CD4-positive, alpha-beta T cell treated with Interleukin-21 for 1 hour (primary cell): ENCODE measurements around the gene PCP2.

Source experiments
- DNase-seq: peaks from one replicate; pipeline ENCODE4 v3.0.0-alpha.2; 2020

PCP2 gene

DNA sequence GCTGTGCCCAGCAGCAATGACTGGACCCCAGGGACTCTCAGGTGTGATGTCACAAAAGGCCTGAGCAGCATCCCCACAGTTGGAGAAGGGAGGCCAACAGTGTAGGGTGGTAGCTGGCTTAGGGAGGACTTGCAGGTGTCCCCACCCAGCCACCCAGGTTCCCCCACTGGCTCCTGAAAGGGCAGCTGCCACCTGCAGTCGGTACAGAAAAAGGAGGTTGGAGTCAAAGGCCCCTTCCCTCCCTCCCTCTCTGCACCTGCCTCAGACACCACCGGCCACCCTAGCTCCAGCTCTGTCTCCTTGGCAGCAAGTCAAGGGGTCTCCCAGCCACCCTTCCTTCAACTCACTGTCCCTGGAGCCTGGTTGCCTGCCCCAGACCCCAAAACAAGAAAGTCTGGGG, at the start of gene PCP2:
Gene PCP2 (minus strand): TSS at position 22 of the 400 bp plus-strand sequence. CDS start 262 bp downstream, outside the sequence.
- DNase-seq, result no peak

DNA sequence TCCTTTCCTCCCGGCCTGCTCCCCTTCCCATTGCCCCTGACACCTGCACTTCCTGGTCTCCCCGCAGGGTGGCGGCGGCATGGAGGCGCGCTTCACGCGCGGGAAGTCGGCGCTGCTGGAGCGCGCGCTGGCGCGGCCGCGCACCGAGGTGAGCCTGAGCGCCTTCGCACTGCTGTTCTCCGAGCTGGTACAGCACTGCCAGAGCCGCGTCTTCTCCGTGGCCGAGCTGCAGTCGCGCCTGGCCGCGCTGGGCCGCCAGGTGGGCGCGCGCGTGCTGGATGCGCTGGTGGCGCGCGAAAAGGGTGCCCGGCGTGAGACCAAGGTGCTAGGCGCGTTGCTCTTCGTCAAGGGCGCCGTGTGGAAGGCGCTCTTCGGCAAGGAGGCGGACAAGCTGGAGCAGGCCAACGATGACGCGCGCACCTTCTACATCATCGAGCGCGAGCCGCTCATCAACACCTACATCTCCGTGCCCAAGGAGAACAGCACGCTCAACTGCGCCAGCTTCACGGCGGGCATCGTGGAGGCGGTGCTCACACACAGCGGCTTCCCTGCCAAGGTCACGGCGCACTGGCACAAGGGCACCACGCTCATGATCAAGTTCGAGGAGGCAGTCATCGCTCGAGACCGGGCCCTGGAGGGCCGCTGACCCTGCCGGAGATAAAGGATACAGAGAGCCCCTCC, 48.8 kb upstream of the PCP2 start:
- no peak for DNase-seq

DNA sequence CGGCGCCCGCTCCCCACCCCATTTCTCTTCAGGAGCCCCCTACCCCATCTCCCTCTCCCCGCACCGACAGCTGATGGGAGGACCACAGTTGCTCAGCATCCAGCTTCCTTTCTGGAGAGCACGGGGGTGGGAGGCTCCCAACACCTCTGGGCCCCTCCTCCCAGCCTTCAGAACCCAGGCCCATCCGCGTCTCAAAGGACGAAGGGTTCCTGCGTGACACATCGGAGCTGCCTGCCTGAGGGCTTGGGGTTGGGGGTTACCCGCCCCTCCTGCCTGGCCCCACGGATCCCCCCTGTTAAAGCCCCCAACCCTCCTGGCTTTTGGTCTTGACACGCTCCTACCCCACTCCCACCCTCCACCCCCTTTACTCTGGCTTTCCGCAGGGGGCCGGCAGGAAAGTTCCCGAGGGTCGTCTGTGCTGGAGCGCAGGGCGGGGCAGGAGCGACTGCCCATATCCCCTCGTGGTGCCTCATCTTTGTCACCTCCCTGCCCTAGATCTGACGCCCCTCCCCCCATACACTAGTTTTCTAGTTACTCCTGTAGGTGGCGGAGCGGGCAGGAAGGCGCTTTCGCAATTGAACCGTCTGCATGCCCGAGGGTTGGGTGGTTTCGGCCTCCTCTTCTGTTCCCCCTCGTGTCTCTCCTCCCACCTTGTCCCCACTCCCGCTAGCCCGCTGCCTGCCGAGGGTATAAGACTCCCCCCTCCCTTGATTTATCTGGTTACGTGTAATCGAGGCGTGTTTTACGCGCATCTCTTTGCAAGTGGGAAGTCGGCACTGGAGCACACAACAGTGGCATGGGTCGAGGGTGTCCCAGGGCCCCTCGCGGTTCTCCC, 48.0 kb upstream of the PCP2 start:
- DNase-seq, result peak; percentile 89

DNA sequence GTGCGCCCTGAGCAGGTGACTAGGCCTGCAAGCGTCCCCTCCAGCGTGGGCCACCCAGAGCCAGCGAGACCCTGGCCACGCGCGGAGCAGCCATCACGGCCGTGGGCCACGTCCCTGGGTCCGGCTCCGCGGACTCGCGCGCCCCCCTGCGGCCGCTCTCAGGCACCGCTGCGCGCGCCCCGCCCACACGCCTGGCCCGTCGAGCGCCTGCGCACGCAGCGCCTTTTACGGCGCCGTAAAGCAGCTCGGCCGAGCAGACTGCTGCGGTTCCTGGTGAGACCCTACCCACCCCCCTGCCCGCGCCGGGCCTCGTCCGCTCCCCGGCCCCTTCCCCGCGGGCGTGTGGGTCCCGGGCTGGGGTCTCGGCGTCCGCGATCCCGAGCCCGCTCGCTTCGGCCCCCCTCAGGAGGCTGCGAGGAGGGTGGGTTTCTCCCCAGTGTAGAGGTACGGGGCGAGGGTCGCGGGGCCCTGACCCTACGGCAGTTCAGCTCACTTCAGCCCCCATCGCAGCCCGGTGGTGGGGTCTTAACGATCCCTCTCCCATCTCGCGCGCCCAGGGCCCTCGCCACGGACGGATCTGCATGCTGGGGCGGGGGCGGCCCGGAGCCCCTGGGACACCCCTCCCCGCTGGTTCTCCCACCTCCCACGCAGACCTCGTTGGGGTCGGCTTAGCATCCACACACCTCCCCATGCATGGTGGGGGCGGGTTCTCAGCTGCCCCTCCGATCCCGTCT, 47.3 kb upstream of the PCP2 start, which contains the start of gene TRAPPC5:
Gene TRAPPC5 (plus strand): TSS at position 228 of the 734 bp plus-strand sequence. CDS start 1,421 bp downstream, outside the sequence.
- peak; percentile 89 for DNase-seq

DNA sequence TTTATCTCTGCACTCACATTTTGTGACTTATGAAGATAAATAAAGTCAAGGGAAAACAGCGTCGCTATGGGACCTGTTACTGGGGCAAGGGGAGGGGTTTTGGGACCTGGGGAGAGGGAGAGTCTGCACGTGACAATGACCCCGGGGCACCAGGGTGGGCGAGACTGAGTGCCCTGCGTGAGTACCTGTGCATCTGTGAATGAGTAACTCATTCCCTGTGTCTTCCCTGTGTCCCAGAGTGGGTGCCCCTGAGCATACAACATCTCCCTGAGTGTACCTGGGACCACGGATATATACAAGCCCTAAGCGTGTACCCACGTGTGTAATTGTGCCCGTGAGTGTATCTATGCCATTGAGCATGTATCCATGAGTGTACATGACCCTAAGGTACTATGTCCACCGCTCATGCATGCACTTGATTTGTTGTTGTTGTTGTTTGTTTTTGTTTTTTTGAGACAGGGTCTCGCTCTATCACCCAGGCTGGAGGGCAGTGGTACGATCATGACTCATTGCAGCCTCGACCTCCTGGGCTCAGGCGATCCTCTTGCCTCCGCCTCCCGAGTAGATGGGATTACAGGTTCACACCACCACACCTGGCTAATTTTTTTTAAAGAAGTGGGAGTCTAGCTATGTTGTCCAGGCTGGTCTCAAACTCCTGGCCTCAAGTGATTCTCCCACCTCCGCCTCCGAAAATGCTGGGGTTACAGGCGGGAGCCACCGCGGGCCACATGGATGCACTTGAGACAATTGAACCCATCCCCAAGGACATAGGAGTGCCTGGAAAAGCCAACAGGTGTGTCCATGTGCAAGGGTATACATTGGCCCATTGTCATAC, 46.5 kb upstream of the PCP2 start:
- no peak for DNase-seq

DNA sequence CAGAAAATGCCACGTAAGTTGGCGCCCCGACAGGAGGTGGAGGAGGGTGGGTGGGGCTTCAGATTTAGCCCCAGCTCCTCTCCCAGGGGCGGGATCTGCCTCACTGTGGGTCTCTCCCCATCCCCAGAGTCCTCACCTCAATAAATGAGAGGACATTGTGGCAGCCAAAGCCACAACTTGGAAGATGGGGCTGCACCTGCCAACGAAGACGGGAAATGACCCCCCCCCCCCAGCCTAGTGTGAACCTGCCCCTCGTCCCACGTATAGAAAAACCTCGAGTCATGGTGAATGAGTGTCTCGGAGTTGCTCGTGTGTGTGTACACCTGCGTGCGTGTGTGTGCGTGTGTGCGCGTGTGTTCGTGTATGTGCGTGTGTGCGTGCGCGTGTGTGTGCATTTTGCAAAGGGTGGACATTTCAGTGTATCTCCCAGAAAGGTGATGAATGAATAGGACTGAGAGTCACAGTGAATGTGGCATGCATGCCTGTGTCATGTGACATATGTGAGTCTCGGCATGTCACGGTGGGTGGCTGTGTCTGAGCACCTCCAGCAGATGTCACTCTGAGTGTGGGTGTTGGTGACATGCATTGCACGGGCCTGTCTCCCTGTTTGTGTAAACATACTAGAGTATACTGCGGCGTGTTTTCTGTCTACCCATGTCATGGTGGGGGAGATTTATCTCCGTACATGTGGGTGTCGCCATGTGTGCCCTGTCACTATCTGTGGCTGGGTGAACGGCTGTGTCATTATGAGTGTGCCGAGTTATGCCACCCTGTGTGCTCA, 45.6 kb upstream of the PCP2 start:
- DNase-seq, result peak; percentile 81

DNA sequence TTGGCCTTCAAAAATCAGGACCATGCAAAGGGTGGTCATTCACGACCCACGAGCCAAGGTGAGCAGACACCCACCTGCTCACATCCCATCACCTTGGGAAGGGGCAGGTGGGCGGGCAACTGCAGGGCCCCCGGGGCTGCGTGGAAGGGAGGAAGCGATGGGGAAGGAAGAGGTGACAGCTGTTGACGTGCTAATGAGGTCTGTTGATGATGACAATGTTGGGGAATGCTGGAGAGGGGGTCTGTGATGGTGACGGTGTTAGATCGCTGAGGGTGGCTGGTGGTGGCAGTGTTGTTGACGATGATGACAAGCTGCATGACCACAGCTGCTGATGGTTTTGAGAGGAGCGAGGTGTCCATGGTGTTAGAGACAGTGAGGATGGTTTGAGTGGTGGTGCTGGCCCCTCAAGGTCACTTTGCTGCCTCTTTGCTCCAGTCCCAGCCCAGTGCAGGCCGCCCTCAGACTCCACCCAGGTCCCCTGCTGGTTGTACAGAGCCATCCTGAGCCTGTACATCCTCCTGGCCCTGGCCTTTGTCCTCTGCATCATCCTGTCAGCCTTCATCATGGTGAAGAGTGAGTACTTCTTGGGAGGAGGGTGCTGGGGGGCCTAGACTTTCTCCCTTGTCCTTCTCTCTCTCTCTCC, 44.3 kb upstream of the PCP2 start:
- no peak for DNase-seq

DNA sequence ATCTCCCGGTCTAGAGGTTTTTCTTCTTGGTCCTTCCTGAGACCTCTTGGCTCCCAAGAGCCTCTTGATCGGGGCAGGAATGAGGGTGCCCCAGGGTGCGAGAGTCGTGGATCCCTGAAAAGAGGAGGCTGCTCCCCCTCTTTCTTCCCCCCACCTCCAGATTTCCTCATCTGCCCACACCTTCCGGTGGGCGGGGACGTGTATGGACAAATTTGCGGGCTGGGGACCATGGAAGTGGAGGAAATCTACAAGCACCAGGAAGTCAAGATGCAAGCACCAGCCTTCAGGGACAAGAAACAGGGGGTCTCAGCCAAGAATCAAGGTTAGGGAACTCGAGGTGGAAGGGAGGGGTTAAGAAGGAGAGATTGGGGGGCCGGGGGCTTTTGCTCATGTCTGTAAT, 43.3 kb upstream of the PCP2 start, which contains the start of gene MCEMP1:
Gene MCEMP1 (plus strand): TSS at position 237 of the 400 bp plus-strand sequence. CDS start 31 bp downstream, at position 268.
- no peak for DNase-seq

DNA sequence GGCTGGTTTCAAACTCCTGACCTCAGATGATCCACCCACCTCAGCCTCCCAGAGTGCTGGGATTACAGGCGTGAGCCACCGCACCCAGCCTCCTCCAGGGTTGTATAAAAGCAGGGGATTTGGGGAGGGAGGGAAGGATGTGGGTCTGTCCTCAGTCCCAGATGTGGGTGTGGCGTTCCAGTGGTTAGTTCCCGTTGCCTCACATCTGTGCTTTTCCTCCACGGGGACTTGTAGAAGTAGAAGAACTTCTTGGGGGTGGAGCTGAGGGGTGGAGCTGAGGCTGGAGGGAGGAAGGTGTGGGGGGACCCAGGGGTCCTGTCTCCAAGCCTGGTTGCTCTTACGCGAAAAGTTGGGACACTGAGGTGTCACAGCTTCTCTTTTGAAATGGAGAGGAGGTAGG, 42.9 kb upstream of the PCP2 start:
- DNase-seq, result no peak

DNA sequence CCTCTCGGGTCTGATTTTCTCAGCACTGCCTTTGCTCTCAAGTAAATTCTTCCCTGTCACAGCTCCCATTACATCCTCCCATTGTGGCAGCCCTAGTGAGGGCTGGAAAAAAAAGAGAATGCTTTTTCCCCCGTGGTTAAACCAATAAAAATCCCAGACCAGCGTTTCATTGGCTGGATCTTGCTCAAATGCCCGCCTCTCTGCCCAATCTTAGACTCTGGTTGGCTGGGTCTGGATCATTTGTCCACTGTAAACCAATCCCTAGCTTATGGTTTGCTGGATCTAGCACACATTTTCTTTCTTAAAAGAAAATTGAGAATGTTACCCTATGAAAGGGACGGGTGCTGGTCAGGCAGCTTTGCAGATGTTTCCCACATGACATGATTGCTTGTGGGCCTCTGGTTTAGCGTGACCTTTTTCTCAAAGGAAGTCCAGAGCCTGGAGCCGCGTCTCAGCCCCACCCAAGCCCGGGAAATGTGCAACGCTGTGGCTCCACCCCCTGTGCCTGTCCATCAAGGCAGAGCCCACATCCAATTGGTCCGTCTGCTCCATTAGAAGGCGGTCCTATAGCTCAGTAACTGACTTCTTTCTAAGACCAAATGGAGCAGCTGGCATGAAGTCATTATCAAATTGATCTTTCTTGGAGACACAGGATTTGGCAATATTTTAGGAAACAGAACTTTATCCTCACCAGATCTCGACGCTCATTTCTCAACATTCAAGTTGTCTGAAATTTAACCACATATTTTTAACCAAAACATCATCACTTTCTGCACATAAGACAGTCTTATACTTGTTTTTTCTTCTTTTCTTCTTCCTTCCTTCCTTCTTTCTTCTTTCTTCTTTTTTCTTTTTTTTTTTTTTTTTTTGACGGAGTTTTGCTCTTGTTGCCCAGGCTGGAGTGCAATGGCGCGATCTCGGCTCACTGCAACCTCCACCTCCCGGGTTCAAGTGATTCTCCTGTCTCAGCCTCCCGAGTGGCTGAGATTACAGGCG, 40.8 kb upstream of the PCP2 start:
- peak; percentile 50 for DNase-seq

DNA sequence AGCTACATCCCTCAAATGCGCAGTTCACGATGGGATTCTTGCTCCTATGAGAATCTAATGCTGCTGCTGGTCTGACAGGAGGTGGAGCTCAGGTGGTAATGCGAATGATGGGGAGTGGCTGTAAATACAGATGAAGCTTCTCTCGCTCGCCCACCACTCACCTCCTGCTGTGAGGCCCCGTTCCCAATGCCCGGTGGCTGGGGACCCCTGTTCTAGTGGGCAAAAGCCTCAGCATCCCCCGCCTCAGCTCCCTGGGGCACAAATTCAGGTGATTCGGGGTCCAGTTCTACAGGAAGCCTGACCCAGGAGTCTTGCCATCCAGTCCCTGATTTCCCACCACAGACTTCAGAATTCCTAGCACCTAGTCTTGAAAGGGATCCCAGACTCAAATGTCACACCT, 39.0 kb upstream of the PCP2 start:
- no peak for DNase-seq

DNA sequence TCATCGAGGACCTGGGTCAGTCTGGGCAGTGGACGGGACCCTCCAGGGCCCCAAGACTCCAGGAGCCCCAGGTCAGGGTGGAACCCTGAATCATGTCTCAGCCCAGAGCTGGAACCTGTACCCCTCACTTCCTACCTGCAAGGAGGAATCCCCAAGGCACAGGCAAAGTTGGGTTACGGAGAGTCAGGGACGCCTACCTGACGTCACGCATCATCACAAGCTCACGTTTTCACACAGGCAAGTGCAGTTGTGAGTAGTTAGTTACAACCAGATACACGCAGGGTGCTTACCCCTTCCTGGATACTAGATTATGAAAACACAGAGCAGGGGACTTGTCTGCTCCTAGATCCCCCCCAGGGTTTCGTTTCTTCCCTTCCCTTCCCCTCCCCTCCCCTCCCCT, 37.3 kb upstream of the PCP2 start:
- DNase-seq, result no peak

DNA sequence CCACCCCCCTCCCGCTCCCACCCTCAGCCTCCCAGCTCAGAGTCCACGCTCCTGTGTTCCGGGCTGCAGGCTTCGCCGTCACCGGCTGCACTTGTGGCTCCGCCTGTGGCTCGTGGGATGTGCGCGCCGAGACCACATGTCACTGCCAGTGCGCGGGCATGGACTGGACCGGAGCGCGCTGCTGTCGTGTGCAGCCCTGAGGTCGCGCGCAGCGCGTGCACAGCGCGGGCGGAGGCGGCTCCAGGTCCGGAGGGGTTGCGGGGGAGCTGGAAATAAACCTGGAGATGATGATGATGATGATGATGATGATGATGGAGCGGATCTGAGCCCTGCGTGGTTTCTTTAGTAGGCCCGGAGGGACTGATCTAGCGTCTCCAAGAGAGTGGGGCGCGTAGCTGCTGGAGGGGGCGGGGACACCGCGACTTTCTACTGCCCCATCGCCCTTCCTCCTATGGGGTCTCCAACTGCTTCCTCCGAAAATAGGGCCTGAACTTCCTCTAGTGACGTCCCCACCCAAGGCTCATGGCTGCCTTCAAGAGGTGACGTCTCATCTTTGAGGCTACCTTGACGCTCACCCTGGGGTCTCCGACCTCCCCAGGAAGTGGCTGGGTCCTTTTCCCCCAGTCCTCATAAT, 36.7 kb upstream of the PCP2 start:
- DNase-seq, result peak; percentile 21

DNA sequence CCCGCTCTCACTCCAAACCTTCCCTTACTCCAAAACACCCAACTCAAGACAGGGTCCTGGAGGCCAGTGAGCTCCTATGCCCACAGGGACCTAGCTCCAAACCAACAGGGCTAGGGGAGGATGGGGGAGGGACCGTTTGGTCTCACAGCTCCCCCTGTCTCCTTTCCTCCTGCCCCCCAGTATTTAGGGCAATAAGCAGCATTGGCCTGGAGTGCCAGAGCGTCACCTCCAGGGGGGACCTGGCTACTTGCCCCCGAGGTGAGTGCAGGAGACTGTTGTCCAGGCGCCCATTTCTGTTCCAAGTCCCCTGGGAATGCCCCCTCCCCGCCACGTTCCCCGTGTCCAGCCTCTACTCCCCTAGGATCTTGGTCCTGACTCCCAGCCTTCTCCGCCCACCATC, 36.1 kb upstream of the PCP2 start:
- DNase-seq, result no peak

DNA sequence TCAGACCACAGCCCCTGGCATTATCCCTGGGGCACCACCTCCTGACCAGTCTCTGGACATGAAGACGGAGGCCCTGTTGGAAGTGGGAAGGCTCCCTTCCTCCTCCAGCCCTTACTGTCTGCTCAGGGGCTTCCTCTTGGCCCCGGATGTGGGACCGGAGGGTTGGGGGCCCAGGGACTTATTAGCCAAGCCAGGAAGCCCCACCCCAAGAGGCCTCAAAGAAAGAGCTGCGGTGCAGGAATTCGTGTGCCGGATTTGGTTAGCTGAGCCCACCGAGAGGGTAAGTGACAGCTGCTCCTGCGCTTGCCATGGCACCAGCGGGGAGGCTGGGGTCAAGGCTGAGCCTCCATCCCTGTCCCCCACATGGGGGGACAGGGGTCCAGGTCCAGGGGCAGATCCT, 35.3 kb upstream of the PCP2 start, which contains the start of gene RETN:
Gene RETN (plus strand): TSS at position 208 of the 400 bp plus-strand sequence. CDS start 278 bp downstream, outside the sequence.
- no peak for DNase-seq

DNA sequence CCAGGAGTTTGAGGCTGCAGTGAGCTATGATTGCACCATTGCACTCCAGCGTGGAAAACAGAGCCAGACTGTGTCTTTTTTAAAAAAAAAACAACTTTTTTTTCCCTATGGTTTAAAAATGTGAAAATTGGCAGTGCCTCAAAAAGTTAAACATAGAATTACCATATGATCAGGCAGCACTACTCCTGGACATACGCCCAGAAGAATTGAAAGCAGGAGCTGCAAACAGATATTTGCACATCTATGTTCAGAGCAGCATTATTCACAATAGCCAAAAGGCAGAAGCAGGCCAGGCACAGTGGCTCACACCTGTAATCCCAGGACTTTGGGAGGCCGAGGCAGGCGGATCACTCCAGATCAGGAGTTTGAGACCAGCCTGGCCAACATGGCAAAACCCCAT, 31.6 kb upstream of the PCP2 start:
- DNase-seq, result no peak

DNA sequence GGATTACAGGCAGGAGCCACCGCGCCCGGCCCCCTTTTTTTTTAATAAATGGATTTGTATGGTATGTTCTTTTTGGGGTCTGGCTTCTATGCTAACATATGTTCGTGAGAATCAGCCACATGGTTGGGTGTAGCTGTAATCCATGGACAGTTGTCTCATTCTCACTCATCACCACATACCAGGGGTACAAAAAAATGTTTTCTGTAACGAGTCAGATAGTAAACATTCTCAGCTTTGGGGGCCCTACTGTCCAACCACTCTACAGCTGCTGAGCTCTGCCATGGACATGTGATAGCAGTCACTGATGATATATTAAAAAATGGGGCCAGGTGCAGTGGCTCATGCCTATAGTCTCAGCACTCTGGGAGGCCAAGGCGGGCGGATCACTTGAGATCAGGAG, 30.2 kb upstream of the PCP2 start:
- DNase-seq, result no peak

DNA sequence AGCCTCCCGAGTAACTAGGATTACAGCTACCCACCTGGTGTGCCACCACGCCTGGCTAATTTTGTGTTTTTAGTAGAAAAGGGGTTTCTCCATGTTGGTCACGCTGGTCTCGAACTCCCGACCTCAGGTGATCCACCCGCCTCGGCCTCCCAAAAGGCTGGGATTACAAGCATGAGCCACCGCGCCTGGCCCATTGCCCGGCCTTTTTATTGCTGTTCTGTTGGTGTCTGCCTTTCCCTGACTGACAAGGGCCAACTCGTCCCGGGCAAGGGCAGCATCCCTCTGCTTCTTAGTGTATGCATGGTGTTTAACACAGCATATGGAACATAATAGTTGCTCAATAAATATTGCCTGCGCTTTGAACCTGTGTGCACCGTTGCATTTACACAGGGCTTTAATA, 29.1 kb upstream of the PCP2 start:
- no peak for DNase-seq
